HG02973 (cell line): ENCODE results near the gene UNC80.

Source experiments
- ATAC-seq: cut with Tn5 transposase; IDR thresholded peaks from one replicate; pipeline ENCODE4 v1.9.1; 2021; ENCODE audit warnings: moderate library complexity; ENCODE audit not compliant: unreplicated experiment

UNC80 gene

DNA sequence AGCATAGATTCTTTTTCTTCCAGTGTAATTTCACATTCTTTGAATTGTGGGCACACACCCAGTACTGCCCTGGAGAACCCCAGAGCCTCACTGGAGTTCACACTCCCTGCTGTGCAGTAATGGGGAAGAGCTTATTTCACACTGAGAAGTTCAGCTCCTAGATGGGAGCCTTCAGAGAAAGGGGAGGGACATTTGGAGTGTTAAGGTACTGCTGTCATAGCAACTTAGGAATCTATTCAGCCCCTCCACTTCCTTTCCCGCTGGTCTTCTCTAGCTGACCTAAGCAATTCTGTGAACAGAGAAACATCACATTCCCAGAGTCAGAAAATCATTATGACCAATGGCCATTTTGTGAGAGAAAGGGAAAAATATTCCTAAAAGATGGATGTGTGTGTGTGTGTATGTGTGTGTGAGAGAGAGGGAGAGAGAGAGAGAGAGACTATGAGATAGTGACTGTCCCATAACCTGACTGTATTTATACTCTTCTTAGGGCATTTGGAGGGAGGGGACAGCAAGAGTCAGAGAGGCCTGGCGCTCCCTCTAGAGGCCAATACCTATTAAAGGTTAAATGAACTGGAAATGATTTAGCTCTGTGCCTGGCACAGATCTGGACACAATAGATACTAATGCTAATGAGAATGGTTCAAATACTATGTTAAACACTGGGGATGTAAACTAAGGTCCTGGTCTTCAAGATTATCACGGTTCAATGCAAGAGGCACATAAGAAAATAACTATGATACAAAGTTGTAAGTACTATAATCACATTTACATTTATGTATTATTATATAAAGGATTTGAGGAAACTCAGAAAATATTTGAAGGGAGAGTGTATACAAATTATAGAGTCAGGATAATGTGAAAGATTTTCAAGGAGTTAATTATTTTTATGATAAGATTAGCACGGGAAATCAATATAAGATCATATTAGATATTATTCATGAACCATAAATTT is 189.3 kb downstream of the UNC80 start:
- ATAC-seq, result peak; percentile 95

DNA sequence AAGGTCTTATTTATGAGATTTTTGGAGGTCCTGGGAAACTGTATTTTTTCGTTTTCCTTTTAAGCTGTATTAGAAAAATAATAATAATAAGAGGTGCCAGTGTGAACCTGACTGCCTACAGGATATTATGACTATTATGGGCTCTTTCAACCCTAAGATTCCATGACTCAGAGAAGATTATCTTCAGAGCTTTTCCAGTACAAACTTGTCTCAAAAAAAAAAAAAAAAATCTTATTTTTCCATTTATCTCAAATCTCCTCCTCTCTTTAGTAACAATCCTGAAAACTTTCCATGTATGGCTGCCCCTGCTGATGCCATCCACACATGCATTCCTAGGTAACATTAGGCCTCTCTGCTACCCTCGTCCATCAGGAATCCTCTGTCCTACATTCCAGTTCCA is 194.1 kb downstream of the UNC80 start:
- ATAC-seq, result no peak

GRCh38 chr2:209969692-209970091 is 198.1 kb downstream of the UNC80 start:
- ATAC-seq, result no peak

DNA sequence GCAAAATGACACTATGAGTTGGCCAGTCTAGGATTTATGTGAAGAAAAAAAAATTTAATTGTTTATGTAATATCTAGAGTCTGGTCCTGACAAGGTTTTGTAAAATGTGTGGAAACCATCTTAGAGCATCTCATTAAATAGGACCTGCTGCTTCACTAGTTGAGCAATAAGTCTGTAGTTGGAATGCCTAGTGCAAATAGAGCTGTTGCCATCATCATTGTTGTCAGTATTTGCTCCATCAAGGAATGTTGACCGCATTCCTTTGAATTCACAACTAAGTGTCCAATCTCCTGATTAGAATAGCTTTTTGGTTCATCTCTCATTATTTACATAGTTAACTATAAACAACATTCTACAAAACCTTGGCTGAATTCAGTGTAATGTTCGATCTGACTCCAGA is 198.6 kb downstream of the UNC80 start:
- no peak for ATAC-seq

- no peak for ATAC-seq
Observed at GRCh38 chr2:209970711-209971110, 199.1 kb downstream of the UNC80 start.

DNA sequence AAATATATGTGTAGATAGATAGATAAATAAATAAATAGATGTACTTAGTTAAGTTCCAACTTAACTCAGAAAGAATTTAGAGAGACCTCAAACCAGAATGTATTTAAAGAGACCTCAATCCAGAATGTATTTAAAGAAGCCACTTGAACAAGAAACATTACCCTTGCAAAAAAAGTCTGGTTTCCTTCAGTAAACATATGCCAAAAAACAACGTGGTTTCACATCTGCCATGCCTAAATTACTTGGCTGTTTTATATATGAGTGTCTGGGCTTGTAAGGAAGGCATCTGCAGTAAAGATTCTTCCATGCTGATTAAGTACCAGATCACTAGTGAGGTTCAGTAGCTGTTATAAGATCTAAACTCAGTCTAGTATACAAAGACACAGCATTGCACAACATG is 201.7 kb downstream of the UNC80 start:
- no peak for ATAC-seq

GRCh38 chr2:209974576-209974975 is 202.9 kb downstream of the UNC80 start:
- no peak for ATAC-seq

DNA sequence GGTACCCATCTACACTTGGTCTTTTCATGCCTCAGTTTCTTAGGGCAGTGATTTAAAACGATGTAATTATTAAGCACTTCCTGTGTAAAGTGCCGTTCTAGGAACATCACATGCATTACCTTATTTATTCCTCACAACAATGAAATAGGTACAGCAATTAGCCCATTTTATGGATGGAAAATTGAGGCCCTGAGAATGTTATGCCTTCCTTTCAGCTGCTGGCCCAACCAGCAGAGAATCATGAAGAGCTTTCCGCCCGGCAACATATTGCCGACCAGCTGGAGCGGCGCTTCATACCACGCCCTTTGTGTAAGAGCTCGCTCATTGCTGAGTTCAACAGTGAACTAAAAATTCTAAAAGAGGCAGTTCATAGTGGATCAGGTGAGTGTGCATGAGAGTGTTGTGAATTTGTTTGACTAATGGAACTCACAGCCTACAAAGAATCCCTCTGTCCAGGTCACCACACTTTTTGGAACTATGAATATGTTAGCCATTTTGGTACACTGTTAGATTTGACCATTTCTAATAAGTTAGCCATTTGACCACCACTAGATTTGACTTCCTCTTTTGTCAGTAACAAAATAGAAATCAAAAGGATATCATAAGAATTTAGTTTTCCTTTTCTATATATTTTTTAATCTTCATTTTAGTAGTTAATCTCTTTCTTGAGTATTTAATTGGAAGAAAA is 205.2 kb downstream of the UNC80 start:
- ATAC-seq, result peak; percentile 82

DNA sequence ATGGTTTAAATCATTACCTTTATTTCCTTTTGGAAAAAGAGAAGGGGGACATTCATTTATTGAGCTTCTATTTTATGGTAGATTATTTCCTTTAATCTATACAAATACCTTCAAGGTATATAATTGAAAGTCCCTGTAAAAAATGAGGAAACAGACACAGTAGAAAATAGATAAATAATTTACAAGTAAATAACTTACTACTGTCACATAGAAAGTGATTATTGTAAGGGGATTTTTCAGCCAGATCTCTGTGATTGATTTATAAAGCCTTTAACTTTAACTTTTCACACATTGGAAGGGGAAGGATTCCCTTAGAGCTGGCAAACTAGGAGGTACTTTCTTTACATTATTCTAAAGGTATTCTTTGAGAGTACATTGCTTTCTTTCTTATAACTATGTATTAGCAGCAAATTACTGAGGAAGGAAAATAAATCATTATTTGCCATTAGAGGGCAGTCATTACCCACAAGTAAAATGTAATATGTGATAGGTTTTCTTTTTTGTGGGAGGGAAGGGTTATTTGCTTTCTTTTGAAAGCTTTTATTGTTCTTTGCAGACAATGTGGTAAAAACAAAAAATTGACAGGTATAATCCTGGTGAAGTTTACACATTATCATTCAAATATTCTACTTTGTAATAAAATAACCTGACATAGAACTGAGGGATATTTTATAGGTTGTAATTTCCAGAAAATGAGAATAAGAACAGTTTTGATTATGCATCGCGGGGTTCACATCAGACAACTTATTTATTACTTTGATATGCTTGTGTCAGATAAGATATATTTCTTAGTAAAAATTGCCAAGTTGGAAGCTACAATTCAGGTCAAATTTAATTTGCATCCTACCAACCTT is 206.0 kb downstream of the UNC80 start:
- ATAC-seq, result peak; percentile 45

GRCh38 chr2:209984291-209984690 is 212.7 kb downstream of the UNC80 start:
- no peak for ATAC-seq

DNA sequence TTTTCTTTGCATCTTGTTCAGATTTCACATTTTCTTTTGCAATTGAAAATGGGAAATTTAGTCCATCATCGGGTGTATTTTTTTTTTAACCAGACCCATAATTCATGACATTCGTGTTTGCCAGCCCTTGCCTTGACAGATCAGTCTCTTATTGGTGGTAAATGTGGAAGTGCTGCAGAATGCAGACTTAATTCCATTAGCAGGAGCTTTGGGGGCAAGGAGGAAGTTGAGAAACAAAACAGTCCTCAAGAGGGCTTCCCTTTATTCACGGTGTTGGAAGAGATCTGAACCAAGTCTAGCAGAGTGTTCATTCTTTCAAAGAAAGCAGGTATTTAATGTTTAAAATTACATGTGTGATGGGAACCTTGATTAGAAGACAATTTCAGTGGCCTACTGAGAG is 214.2 kb downstream of the UNC80 start:
- no peak for ATAC-seq

DNA sequence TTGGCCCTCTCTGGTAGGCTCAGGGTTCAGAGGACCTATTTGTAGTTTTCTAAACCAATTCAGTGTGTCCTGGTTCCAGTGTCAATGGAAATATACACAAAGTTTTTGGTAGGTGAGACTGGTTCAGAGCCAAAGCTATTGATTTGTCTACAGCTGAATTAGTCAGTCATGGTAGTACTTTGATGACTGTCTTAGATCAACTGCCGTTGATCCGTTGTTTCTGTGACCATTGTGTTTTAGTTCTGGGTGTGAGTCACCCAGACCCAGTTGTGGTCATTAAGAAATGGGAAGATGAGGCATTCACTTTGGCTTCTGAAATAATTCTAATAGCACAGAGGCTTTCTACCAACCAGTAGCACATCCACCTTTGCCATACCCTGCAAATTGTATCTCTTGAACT is 214.8 kb downstream of the UNC80 start:
- ATAC-seq, result no peak

DNA sequence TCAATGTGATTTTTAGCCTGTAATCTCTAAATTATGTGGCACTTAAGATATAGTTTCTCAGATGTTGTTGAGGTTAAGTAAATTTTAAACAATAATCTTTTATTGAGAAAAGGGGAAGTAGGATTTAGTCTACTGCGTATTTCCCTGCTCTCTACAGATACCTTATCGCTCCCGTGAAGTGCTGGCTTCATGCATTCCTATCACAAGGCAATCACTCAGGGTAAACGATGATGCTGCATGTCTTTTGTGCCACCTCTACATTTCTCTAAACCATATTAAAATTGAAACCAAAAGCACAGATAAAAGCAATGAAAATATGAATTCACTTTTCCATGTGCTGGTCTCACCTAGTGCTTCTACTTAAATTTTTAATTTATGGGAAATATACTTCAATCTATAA is 216.4 kb downstream of the UNC80 start:
- ATAC-seq, result no peak

GRCh38 chr2:209990838-209991237 is 219.2 kb downstream of the UNC80 start:
- ATAC-seq, result no peak

DNA sequence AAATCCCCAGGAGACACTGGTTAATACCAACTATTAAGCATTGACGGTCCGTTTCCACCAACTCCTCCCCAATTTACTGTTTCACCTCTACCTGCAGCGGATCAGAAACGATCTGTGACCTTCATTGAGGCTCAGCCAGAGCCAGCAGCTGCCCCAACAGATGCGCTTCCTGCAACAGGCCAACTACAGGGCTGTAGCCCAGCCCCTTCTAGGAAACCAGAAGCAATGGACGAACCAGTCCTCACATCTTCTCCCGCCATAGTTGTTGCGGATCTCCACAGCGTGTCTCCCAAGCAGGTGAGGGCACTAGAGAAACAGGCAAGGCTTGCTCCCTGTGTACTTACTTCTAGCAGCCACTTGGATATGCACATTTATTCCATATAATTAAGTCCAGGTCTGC is 222.3 kb downstream of the UNC80 start:
- ATAC-seq, result no peak

GRCh38 chr2:209998596-209998995 is 227.0 kb downstream of the UNC80 start:
- no peak for ATAC-seq

DNA sequence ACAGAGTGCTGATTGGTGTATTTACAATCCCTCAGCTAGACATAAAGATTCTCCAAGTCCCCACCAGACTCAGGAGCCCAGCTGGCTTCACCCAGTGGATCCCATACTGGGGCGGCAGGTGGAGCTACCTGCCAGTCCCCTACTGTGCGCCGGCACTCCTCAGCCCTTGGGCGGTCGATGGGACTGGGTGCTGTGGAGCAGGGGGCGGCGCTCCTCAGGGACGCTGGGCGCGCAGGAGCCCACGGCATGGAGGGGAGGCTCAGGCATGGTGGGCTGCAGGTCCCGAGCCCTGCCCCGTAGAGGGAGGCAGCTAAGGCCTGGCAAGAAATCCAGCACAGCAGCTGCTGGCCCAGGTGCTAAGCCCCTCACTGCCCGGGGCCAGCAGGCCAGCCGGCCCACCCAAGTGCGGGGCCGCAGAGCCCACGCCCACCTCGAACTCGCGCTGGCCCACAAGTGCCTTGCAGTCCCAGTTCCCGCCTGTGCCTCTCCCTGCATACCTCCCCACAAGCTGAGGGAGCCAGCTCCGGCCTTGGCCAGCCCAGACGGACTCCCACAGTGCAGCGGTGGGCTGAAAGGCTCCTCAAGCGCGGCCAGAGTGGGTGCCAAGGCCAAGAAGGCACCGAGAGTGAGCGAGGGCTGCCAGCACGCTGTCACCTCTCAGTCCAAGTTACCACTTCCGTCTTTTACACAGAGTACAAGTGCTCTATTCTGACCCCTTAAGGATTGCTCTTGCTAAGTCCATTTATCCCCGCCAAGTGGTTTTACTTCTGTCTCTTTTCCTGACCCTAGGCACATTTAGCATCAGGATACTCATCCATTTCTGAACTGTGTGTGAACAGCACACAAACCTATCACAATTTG is 229.1 kb downstream of the UNC80 start:
- ATAC-seq, result no peak

DNA sequence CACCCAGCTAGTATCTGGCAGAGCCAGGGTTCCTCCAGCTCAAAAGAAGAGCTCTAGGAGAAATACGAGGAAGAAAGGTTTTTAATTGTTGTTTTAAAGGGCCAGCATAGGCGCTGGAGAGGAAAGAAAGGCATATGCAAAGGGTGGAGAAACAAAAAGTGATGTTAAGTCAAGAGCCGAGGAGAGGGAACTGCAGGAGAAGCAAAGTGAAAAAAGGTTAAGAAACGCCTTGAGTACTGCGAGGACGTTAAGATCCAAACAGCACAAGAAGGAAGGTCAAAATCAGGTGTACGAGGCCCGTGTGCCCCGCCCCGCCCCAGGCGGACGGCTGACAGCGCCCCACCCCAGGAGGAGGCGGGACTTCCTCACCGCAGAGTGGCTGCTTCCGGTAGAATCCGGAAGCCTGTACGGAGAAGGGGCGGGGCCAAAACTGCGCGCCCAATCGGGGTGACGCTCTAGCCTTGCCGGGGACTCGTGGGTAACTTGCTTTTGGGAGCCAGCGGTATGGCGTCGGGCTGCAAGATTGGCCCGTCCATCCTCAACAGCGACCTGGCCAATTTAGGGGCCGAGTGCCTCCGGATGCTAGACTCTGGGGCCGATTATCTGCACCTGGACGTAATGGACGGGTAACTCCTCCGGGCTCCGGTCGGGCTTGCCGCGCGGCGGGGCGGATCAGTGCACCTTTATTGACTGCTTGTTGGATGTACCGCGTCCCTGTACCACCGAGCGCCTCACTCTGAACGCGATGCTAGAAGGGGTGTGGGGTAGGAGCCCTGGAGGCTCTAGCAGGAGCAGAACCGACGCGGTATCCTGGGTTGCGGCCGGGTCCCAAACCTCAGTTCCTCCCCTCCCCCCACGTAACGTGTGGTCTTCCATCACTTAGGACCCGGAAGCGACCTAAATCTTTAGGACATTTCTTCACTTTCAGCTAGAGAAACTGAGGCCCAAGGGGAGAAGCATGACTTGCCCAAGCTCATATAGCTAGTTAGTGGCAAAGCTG is 230.8 kb downstream of the UNC80 start, which contains the start of gene RPE:
RPE (plus strand) TSS at position 481 of the 1,000 bp plus-strand sequence; CDS start at position 505, 24 bp downstream.
- ATAC-seq, result peak; percentile 99

GRCh38 chr2:210003359-210003758 is 231.7 kb downstream of the UNC80 start:
- no peak for ATAC-seq
